DMS53 (cell line): Measurements from ENCODE around the gene SRGAP2.
A peak's percentile ranks its signal among the peaks of the same experiment; 100 is the strongest.
"Not testable (repeated sequence)": the region's sequence is repeated elsewhere in the genome, so short reads cannot be mapped to it uniquely, and the experiment has no call there.

Source experiments
- DNase-seq: peaks from one replicate; lab custom pipeline; 2025; lab: John Stamatoyannopoulos, UW

SRGAP2 gene

GRCh38 chr1:206205569-206205968 lies 2.2 kb downstream of the SRGAP2 start:
- DNase-seq, result not testable (repeated sequence)

- DNase-seq, result not testable (repeated sequence)
These were observed 7.5 kb downstream of the SRGAP2 start for GRCh38 chr1:206210802-206211201.

DNA sequence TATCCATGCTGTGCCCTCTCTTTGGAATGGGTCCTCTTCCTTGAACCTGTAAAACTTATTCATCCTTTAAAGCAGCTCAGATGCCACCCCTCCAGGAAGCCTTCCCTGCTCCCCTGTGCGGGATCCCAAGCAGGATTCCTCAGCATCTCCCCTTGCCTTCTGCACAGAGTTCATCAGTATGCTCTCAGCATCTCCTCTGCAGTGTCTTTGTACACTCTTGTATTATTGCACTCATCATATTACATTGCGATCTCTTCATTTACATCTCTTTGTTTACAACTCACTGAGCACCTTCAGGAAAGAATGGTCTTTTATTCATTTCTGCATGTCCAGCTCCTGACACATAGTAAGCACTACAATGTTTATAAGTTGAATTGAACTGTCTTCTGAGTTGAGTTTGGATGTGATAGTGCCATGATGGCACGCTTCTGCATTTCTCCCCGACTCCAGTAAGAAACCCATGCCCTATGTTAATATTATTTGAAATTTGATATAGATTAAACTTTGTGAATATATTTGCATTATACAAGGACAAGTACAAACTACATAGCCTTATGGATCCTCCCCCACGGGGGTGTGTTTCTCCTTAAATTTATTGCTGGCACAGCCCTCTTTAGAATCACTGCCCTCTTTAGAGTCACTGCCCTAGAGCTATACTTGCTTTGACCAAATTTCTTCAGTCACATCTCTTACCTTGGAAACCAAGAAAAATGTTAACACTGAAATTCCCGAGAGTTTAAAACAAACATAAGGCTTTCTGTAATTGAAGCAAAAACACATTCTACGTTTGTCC lies 12.5 kb downstream of the SRGAP2 start:
- not testable (repeated sequence) for DNase-seq

- not testable (repeated sequence) for DNase-seq
These were observed 14.9 kb downstream of the SRGAP2 start for GRCh38 chr1:206218285-206218684.

GRCh38 chr1:206218765-206219164 lies 15.4 kb downstream of the SRGAP2 start:
- not testable (repeated sequence) for DNase-seq

- not testable (repeated sequence) for DNase-seq
These were observed 16.4 kb downstream of the SRGAP2 start for GRCh38 chr1:206219514-206220331.

- DNase-seq, result not testable (repeated sequence)
These were observed 17.1 kb downstream of the SRGAP2 start for GRCh38 chr1:206220332-206221000.

GRCh38 chr1:206221585-206221984 lies 18.2 kb downstream of the SRGAP2 start:
- not testable (repeated sequence) for DNase-seq

DNA sequence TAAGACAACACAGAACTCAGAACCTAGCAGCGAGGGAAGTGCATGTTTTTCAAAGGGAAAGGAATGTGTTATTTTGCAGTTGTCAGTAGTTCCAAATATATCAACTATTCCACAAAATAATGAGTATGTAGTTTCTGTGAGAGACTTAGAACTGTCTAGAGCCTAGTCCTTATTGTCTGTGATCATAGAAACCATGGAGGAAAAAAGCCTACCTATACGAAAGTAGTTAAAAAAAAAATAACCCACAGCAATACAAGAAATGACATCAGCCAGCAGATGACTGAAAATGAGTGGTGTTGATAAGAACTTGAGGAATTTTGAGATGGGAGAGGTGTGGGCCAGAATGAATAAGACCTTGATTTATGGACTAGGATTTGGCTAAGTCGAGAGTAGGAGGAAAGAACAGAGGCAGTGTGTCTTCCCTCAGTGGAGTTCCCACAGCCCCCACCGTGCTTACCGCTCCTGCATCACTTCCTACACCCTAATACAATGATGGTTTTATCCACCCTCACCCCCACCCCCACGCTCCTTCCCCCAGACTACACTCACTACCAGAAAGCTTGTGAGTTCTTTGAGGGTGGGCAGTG lies 20.9 kb downstream of the SRGAP2 start:
- not testable (repeated sequence) for DNase-seq

- DNase-seq, result not testable (repeated sequence)
These were observed 22.0 kb downstream of the SRGAP2 start for GRCh38 chr1:206225386-206225785.

- DNase-seq, result not testable (repeated sequence)
These were observed 23.5 kb downstream of the SRGAP2 start for GRCh38 chr1:206226886-206227285.

DNA sequence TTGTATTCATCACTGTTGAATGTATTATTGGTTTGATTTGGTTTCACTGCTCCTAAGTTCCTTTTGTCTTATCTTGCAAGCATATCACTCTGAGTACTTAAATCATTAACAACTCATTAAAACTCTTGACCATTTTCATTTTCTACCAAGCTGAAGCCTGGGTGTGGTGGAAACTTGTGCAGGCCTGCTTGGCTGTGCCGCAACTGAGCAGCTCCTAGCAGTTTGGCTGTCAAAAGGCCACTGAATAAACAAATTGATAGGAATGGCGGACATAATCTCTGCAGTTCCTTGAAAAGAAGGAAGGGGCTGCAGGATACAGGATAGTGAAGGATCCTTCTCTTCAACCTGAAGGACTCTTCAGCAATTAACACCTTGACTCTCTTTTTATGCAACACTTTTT lies 25.9 kb downstream of the SRGAP2 start:
- not testable (repeated sequence) for DNase-seq

- not testable (repeated sequence) for DNase-seq
These were observed 28.6 kb downstream of the SRGAP2 start for GRCh38 chr1:206231989-206232388.

DNA sequence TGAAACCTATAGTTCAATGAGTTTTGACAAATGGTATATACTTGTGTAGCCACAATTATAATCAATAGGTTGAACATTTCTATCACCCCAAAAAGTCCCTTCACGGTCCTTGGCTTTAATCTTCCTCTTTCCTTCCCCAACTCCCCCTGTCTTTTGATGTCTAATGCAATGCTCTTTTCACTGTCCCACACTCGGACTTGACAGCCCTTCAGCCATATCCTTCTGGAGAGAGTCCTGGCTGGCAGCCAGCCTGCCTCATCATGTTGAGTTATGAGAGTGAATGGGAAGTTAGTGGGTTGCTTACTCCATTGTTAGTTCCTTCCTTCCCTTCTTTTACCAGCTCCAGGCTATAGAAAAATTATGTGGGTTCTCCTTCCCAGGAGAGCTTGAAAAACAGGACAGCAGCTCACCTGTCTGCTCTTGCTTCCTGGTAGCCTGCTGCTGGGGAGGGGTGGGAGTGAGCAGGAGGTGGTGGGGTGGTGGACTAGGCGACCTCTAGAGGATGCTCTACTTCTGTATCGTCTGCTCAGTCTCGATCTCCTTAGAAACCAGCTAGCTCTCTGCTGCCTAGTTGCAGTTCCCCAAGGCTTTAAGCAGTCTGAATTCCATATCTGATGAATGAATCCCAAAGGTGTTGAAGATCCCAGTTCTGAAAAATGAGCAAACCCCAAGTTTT lies 29.8 kb downstream of the SRGAP2 start:
- DNase-seq, result not testable (repeated sequence)

DNA sequence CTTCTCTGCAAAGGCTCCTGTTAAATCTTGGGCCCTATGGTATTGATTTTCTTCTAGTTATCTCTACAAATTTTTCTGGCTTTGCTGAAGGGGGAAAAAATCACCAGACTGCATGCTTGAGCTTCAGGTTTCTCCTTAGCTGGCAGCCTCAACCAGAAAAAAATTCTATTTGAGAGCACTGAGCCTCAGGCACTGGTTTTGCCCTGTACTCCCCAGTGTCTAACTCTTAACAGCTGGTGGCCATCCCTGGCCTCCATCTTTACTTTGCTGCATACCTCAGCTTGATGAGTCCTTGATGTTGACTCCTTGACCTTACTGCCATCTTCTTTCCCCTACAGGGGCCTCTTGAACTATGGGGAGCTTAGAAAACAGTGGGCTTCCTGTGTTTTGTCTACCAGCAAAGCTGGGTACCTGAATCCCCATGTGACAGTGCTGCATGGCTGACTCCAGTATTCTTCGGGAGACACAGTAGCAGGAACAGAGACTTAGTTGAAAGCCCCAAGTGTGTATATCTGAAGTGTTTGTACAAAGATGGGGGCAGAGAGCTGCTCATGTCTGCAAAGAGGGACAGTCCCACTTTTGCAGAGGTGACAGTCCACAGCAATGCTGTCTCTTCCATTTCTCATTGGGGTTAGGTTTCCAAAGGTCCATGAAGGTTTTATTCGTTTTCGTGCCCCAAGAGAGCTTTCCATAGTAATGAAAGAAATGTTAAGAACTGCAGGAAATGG lies 31.0 kb downstream of the SRGAP2 start:
- not testable (repeated sequence) for DNase-seq

GRCh38 chr1:206235190-206235589 lies 31.8 kb downstream of the SRGAP2 start:
- not testable (repeated sequence) for DNase-seq

- not testable (repeated sequence) for DNase-seq
These were observed 36.9 kb downstream of the SRGAP2 start for GRCh38 chr1:206240288-206240687.

DNA sequence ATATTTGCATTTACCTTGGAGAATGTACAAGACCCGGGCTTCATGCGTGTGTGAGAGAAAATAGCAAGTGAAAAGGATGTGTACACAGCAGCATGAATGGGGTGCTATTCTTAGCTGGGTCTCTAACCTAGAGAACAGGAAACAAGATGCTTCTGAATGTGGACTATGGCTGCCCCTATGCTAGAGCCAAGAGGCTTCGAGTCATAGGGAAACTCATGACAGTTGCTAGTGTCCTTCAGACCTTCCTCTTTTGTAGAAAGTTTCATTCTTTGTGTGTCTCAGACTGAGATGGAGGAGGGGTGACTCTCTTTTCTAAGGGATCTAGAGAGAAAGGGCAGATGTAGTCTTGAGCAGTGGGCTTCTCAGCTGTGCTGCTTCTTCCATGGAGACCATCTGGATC lies 40.0 kb downstream of the SRGAP2 start:
- DNase-seq, result peak; percentile 59

- DNase-seq, result not testable (repeated sequence)
These were observed 42.1 kb downstream of the SRGAP2 start for GRCh38 chr1:206245479-206245878.

- DNase-seq, result not testable (repeated sequence)
These were observed 43.0 kb downstream of the SRGAP2 start for GRCh38 chr1:206246129-206246886.
